K562 (cell line): ENCODE measurements around the gene MRTFB. TPM values are rescaled to one million over a fixed set of nuclear protein-coding genes. Genes with fewer than 3 reads are reported as not detected.

Experiments
- ATAC-seq: fragments of 200-7000 bp; cut with Tn5 transposase; 3 replicates; pipeline ENCODE4 v1.9.1; 2020; ENCODE audit warnings: moderate library complexity
- BruUV-seq: library from RNA; stranded (reverse); fragments of 400-500 nt; replicated peaks from 2 replicates; lab custom pipeline; 2021; lab: Mats Ljungman, UMichigan
- CTCF ChIA-PET: fragments of 300-600 bp; formaldehyde crosslinking; extraction: SDS; loops from one replicate; lab custom pipeline; 2021; ENCODE audit warnings: low intra/inter-chr PET ratio; lab: Yijun Ruan, JAX
- POLR2A ChIA-PET: fragments of 300-600, 350-650 bp; sonication (Branson Sonifier 250); formaldehyde crosslinking; extraction: SDS; loops from one replicate; lab custom pipeline; 2021; ENCODE audit warnings: antibody characterized with exemption, inconsistent platforms; lab: Yijun Ruan, JAX
- DNase-seq, 4 experiments: peaks; one replicate each; pipeline versions ENCODE4 v3.0.0 to v3.0.0-alpha.2; 2011 to 2018; ENCODE audit warnings: low spot score in 3 of 4, mixed read lengths in 3 of 4; ENCODE audit errors: extremely low read depth in 1 of 4
- FAIRE-seq: peaks from 2 replicates; lab custom pipeline; 2011; peaks lifted over from hg19 to GRCh38; lab: Jason Lieb, UNC
- H2AFZ ChIP-seq: 2 replicates; pipeline ENCODE4 v1.6.0; 2011; ENCODE audit warnings: low read depth, low read length, control low read depth, inconsistent platforms
- H3K27ac ChIP-seq: fragments of 200-600 bp; 3 replicates; pipeline ENCODE4 v1.8.0; 2011; ENCODE audit warnings: low read depth, mild to moderate bottlenecking, control low read depth, inconsistent platforms, low read length, moderate library complexity, mixed read lengths; ENCODE audit errors: extremely low read depth
- H3K27me3 ChIP-seq, 2 experiments: fragments of 300-600 bp in 1 of 2; 2 replicates in 1 of 2; 3 replicates in 1 of 2; pipeline versions ENCODE4 v1.6.0 to v1.8.0; 2011; ENCODE audit warnings: inconsistent platforms in 2 of 2, low read length in 2 of 2, mild to moderate bottlenecking in 1 of 2, mixed read lengths in 1 of 2, moderate library complexity in 1 of 2; ENCODE audit not compliant: control insufficient read depth in 2 of 2, insufficient read depth in 2 of 2
- H3K36me3 ChIP-seq: fragments of 300-600 bp; 3 replicates; pipeline ENCODE4 v1.8.0; 2011; ENCODE audit warnings: mild to moderate bottlenecking, low read length, inconsistent platforms; ENCODE audit not compliant: control insufficient read depth, insufficient read depth
- H3K4me1 ChIP-seq, 2 experiments: fragments of 200-600 bp in 1 of 2; replicated peaks in 1 of 2; 2 replicates in 1 of 2; 3 replicates in 1 of 2; pipeline versions ENCODE4 v1.5.1 to v1.8.0; 2011; ENCODE audit warnings: inconsistent platforms in 2 of 2, low read length in 2 of 2, mild to moderate bottlenecking in 1 of 2, mixed read lengths in 1 of 2, moderate library complexity in 1 of 2; ENCODE audit not compliant: control insufficient read depth in 2 of 2, insufficient read depth in 2 of 2
- H3K4me2 ChIP-seq: 2 replicates; pipeline ENCODE4 v1.6.1; 2011; ENCODE audit warnings: low read length, control low read depth, inconsistent platforms, mixed read lengths; ENCODE audit not compliant: insufficient read depth
- H3K4me3 ChIP-seq: fragments of 200-600 bp; sonication (generic), shearing (Covaris generic); 2 replicates; pipeline ENCODE4 v1.5.1; 2016; ENCODE audit warnings: control low read depth, inconsistent platforms
- H3K79me2 ChIP-seq: fragments of 200-600 bp; 3 replicates; pipeline ENCODE4 v1.8.0; 2011; ENCODE audit warnings: low read length, inconsistent platforms; ENCODE audit not compliant: control insufficient read depth, insufficient read depth
- H3K9ac ChIP-seq, 2 experiments: 2 replicates each; pipeline versions ENCODE4 v1.6.0 to v1.6.1; 2011; ENCODE audit warnings: low read depth in 2 of 2, low read length in 2 of 2, control low read depth in 1 of 2, inconsistent platforms in 1 of 2, mild to moderate bottlenecking in 1 of 2, mixed read lengths in 1 of 2; ENCODE audit not compliant: insufficient read depth in 1 of 2
- H3K9me1 ChIP-seq: one replicate; pipeline ENCODE4 v1.6.0; 2011; ENCODE audit warnings: inconsistent platforms, mild to moderate bottlenecking, low read length, moderate library complexity; ENCODE audit not compliant: control insufficient read depth, insufficient read depth
- H3K9me3 ChIP-seq: replicated peaks from 2 replicates; pipeline ENCODE4 v1.5.1; 2011; ENCODE audit warnings: low read depth, low read length, inconsistent platforms; ENCODE audit not compliant: control insufficient read depth, insufficient read depth
- H4K20me1 ChIP-seq: replicated peaks from 2 replicates; pipeline ENCODE4 v1.6.1; 2011; ENCODE audit warnings: low read length, inconsistent platforms, mixed read lengths; ENCODE audit not compliant: control insufficient read depth, insufficient read depth
- GMEB1 ChIP-seq: fragments of 250-450 bp; sonication (Bioruptor Pico); IDR thresholded peaks from 2 replicates; pipeline ENCODE4 v1.4.0; 2020; ENCODE audit warnings: mild to moderate bottlenecking
- HSF4 ChIP-seq: fragments of 250-450 bp; sonication (Bioruptor Pico); IDR thresholded peaks from 2 replicates; pipeline ENCODE4 v2.1.2; 2022; ENCODE audit warnings: mild to moderate bottlenecking, moderate library complexity, borderline replicate concordance
- IFI16 ChIP-seq: fragments of 250-450 bp; sonication (Bioruptor Pico); IDR thresholded peaks from 2 replicates; pipeline ENCODE4 v2.1.2; 2022; ENCODE audit warnings: mild to moderate bottlenecking, inconsistent platforms
- MEIS2 ChIP-seq: fragments of 450-650 bp; IDR thresholded peaks from 2 replicates; pipeline ENCODE4 v1.6.1; 2014; ENCODE audit warnings: mild to moderate bottlenecking; ENCODE audit not compliant: partially characterized antibody
- MTA3 ChIP-seq: fragments of 450-650 bp; formaldehyde crosslinking; IDR thresholded peaks from 2 replicates; pipeline ENCODE4 v1.6.1; 2017; ENCODE audit warnings: mild to moderate bottlenecking, borderline replicate concordance
- NCOA4 ChIP-seq: fragments of 450-650 bp; IDR thresholded peaks from 2 replicates; pipeline ENCODE4 v1.6.1; 2018; ENCODE audit warnings: mild to moderate bottlenecking; ENCODE audit not compliant: partially characterized antibody
- NONO ChIP-seq, 2 experiments: fragments of 200-400 bp in 1 of 2; fragments of 450-650 bp in 1 of 2; formaldehyde crosslinking in 1 of 2; IDR thresholded peaks; 2 replicates each; pipeline ENCODE4 v1.6.1; 2017; ENCODE audit warnings: low read depth in 2 of 2, mild to moderate bottlenecking in 2 of 2, moderate library complexity in 2 of 2, low read length in 1 of 2
- OTX1 ChIP-seq: fragments of 450-650 bp; formaldehyde crosslinking; IDR thresholded peaks from 2 replicates; pipeline ENCODE4 v1.4.0; 2022; ENCODE audit warnings: mild to moderate bottlenecking
- RBM15 ChIP-seq: fragments of 200-400 bp; formaldehyde crosslinking; IDR thresholded peaks from 2 replicates; pipeline ENCODE4 v1.6.1; 2018; ENCODE audit warnings: mild to moderate bottlenecking, low read length, moderate library complexity; ENCODE audit not compliant: insufficient read depth
- THRB ChIP-seq: fragments of 450-650 bp; formaldehyde crosslinking; conservative IDR thresholded peaks from 2 replicates; pipeline ENCODE4 v1.4.0; 2022; ENCODE audit warnings: mild to moderate bottlenecking, missing genetic modification characterization
- ZBTB43 ChIP-seq: sonication (generic); formaldehyde crosslinking; IDR thresholded peaks from 2 replicates; pipeline ENCODE4 v1.8.0; 2023; ENCODE audit warnings: mild to moderate bottlenecking, missing genetic modification reagents
- ZNF512 ChIP-seq: IDR thresholded peaks from 2 replicates; pipeline ENCODE4 v1.6.1; 2016; ENCODE audit warnings: missing genetic modification characterization, missing compliant biosample characterization
- WGBS: fragments of 100-300 bp; shearing (Covaris generic); methylation state at CpG from one replicate; pipeline ENCODE4 v1.1.6; 2016; ENCODE audit warnings: low coverage, mixed read lengths; ENCODE audit not compliant: insufficient coverage; ENCODE audit errors: missing lambda C conversion rate; 5-methylcytosine and 5-hydroxymethylcytosine counted together
- in situ Hi-C: fragments of 300-500 bp; cut with MboI; formaldehyde crosslinking; loops from 4 replicates; pipeline ENCODE4 v1.15.0; 2018; ENCODE audit warnings: inconsistent platforms, mixed read lengths
- intact Hi-C: fragments of 100-400 bp; cut with micrococcal nuclease; formaldehyde crosslinking; loops from 2 replicates; pipeline ENCODE4 v1.14.2; 2022
- polyA plus RNA-seq, 8 experiments: library from polyadenylated mRNA; depleted of rRNA in 4 of 8; stranded (reverse) in 5 of 8; unstranded in 3 of 8; fragments of >200 nt; fragmentation: Nextera tagmentation in 2 of 8; fragmentation: Illumina TruSeq in 1 of 8; extraction: Ambion mirVana in 2 of 8; extraction: Trizol in 1 of 8; gene quantifications; 2 replicates each; pipeline versions ENCODE4 v1.2.1 to v1.2.3, GENCODE V29; 2011 to 2014; ENCODE audit warnings: inconsistent platforms in 1 of 8, missing spikeins in 1 of 8
- total RNA-seq, 7 experiments: library from RNA; depleted of rRNA in 6 of 7; stranded (reverse); fragments of >200 nt in 6 of 7; fragmentation: Illumina TruSeq in 2 of 7; extraction: Trizol in 2 of 7; gene quantifications; 2 replicates each; pipeline versions ENCODE4 v1.2.1 to v1.2.3, GENCODE V29; 2011 to 2021; ENCODE audit warnings: low replicate concordance in 1 of 7

Gene MRTFB
- total and polyA plus RNA-seq, 9 of the 15 experiments (the other 6 are each of a cell fraction or from before 2014, with no cell fraction given), result 2.2 to 12.7 (median 7.0) TPM

GRCh38 chr16:14292051-14292825 lies 221.1 kb downstream of the MRTFB start (continued):
- TF ChIP-seq NONO (IDR thresholded peaks at IDR 0.05; ENCODE audit: low read depth in 2 of 2, low read length in 1 of 2) (no peak), IFI16 (CRISPR knock-in tag) (no peak)
- TF ChIP-seq, all 486 proteins: peak for 0

- no peaks in the 10 kb centered on the region for H4K20me1 ChIP-seq
- no peak overlapping the region for H3K9ac ChIP-seq
- no peak overlapping the region for H3K27ac ChIP-seq
- H3K4me3 ChIP-seq, result no peak overlapping the region
- H3K4me2 ChIP-seq, result no peak overlapping the region
- ATAC-seq (no peak), FAIRE-seq (no peak), DNase-seq (no peak)
- intact Hi-C loops (no loop called here), in situ Hi-C loops (no loop called here)
- no peaks in the 10 kb centered on the region for H3K9me3 ChIP-seq
- WGBS, result 50% methylated on average over 1 of the region's 3 CpGs
- no peaks in the 10 kb centered on the region for H3K27me3 ChIP-seq
- H3K36me3 ChIP-seq, result no peaks in the 10 kb centered on the region
- H3K4me1 ChIP-seq, result peaks cover 0 to 15% of the 10 kb centered on the region in 2 experiments; a peak in 3 of 5 replicates
- H3K9me1 ChIP-seq, result no peaks in the 10 kb centered on the region
- no peaks in the 10 kb centered on the region for H3K79me2 ChIP-seq
- ChIA-PET CTCF (no interaction called here), POLR2A (interaction anchor here (0.7 kb wide), 1 partner anchor 232 kb away, joined by 3 read pairs; no protein-coding TSS in a partner anchor)
- no peak overlapping the region for H2AFZ ChIP-seq
- BruUV-seq, result no TSS peak
- no peak for TF ChIP-seq GMEB1
- TF ChIP-seq MTA3, result no peak
- TF ChIP-seq NCOA4, result peak; percentile 12
- no peak for TF ChIP-seq MEIS2
- no peak for TF ChIP-seq HSF4 (CRISPR knock-in tag)
- TF ChIP-seq ZNF512 (tag), result peak; percentile 85
- no peak for TF ChIP-seq ZBTB43 (CRISPR knock-in tag)
- 0 out of 2 replicates have a peak, but pooled peaks have one; percentile 47 for TF ChIP-seq OTX1 (CRISPR knock-in tag)
- TF ChIP-seq THRB (CRISPR knock-in tag), result 0 out of 2 replicates have a peak, but pooled peaks have one; percentile 63
- TF ChIP-seq RBM15, result no peak
Measured at GRCh38 chr16:14296663-14297062, 225.5 kb downstream of the MRTFB start.
